K562 (cell line): ENCODE data around the gene ATG14. TPM values are rescaled to one million over a fixed set of nuclear protein-coding genes. Genes with fewer than 3 reads are reported as not detected.

Source experiments
- ATAC-seq: fragments of 200-7000 bp; cut with Tn5 transposase; 3 replicates; pipeline ENCODE4 v1.9.1; 2020; ENCODE audit warnings: moderate library complexity
- BruUV-seq: library from RNA; stranded (reverse); fragments of 400-500 nt; replicated peaks from 2 replicates; lab custom pipeline; 2021; lab: Mats Ljungman, UMichigan
- CTCF ChIA-PET: fragments of 300-600 bp; formaldehyde crosslinking; extraction: SDS; loops from one replicate; lab custom pipeline; 2021; ENCODE audit warnings: low intra/inter-chr PET ratio; lab: Yijun Ruan, JAX
- POLR2A ChIA-PET: fragments of 300-600, 350-650 bp; sonication (Branson Sonifier 250); formaldehyde crosslinking; extraction: SDS; loops from one replicate; lab custom pipeline; 2021; ENCODE audit warnings: antibody characterized with exemption, inconsistent platforms; lab: Yijun Ruan, JAX
- DNase-seq, 4 experiments: peaks; one replicate each; pipeline versions ENCODE4 v3.0.0 to v3.0.0-alpha.2; 2011 to 2018; ENCODE audit warnings: low spot score in 3 of 4, mixed read lengths in 3 of 4; ENCODE audit errors: extremely low read depth in 1 of 4
- FAIRE-seq: peaks from 2 replicates; lab custom pipeline; 2011; peaks lifted over from hg19 to GRCh38; lab: Jason Lieb, UNC
- H2AFZ ChIP-seq: 2 replicates; pipeline ENCODE4 v1.6.0; 2011; ENCODE audit warnings: low read depth, low read length, control low read depth, inconsistent platforms
- H3K27ac ChIP-seq: fragments of 200-600 bp; 3 replicates; pipeline ENCODE4 v1.8.0; 2011; ENCODE audit warnings: low read depth, mild to moderate bottlenecking, control low read depth, inconsistent platforms, low read length, moderate library complexity, mixed read lengths; ENCODE audit errors: extremely low read depth
- H3K27me3 ChIP-seq, 2 experiments: fragments of 300-600 bp in 1 of 2; 2 replicates in 1 of 2; 3 replicates in 1 of 2; pipeline versions ENCODE4 v1.6.0 to v1.8.0; 2011; ENCODE audit warnings: inconsistent platforms in 2 of 2, low read length in 2 of 2, mild to moderate bottlenecking in 1 of 2, mixed read lengths in 1 of 2, moderate library complexity in 1 of 2; ENCODE audit not compliant: control insufficient read depth in 2 of 2, insufficient read depth in 2 of 2
- H3K36me3 ChIP-seq: fragments of 300-600 bp; 3 replicates; pipeline ENCODE4 v1.8.0; 2011; ENCODE audit warnings: mild to moderate bottlenecking, low read length, inconsistent platforms; ENCODE audit not compliant: control insufficient read depth, insufficient read depth
- H3K4me1 ChIP-seq, 2 experiments: fragments of 200-600 bp in 1 of 2; replicated peaks in 1 of 2; 2 replicates in 1 of 2; 3 replicates in 1 of 2; pipeline versions ENCODE4 v1.5.1 to v1.8.0; 2011; ENCODE audit warnings: inconsistent platforms in 2 of 2, low read length in 2 of 2, mild to moderate bottlenecking in 1 of 2, mixed read lengths in 1 of 2, moderate library complexity in 1 of 2; ENCODE audit not compliant: control insufficient read depth in 2 of 2, insufficient read depth in 2 of 2
- H3K4me2 ChIP-seq: 2 replicates; pipeline ENCODE4 v1.6.1; 2011; ENCODE audit warnings: low read length, control low read depth, inconsistent platforms, mixed read lengths; ENCODE audit not compliant: insufficient read depth
- H3K4me3 ChIP-seq: fragments of 200-600 bp; sonication (generic), shearing (Covaris generic); 2 replicates; pipeline ENCODE4 v1.5.1; 2016; ENCODE audit warnings: control low read depth, inconsistent platforms
- H3K79me2 ChIP-seq: fragments of 200-600 bp; 3 replicates; pipeline ENCODE4 v1.8.0; 2011; ENCODE audit warnings: low read length, inconsistent platforms; ENCODE audit not compliant: control insufficient read depth, insufficient read depth
- H3K9ac ChIP-seq, 2 experiments: 2 replicates each; pipeline versions ENCODE4 v1.6.0 to v1.6.1; 2011; ENCODE audit warnings: low read depth in 2 of 2, low read length in 2 of 2, control low read depth in 1 of 2, inconsistent platforms in 1 of 2, mild to moderate bottlenecking in 1 of 2, mixed read lengths in 1 of 2; ENCODE audit not compliant: insufficient read depth in 1 of 2
- H3K9me1 ChIP-seq: one replicate; pipeline ENCODE4 v1.6.0; 2011; ENCODE audit warnings: inconsistent platforms, mild to moderate bottlenecking, low read length, moderate library complexity; ENCODE audit not compliant: control insufficient read depth, insufficient read depth
- H3K9me3 ChIP-seq: replicated peaks from 2 replicates; pipeline ENCODE4 v1.5.1; 2011; ENCODE audit warnings: low read depth, low read length, inconsistent platforms; ENCODE audit not compliant: control insufficient read depth, insufficient read depth
- H4K20me1 ChIP-seq: replicated peaks from 2 replicates; pipeline ENCODE4 v1.6.1; 2011; ENCODE audit warnings: low read length, inconsistent platforms, mixed read lengths; ENCODE audit not compliant: control insufficient read depth, insufficient read depth
- AFF1 ChIP-seq, 2 experiments: fragments of 450-650 bp; IDR thresholded peaks; 2 replicates each; pipeline ENCODE4 v1.6.1; 2018; ENCODE audit warnings: mild to moderate bottlenecking in 2 of 2, low read depth in 1 of 2; ENCODE audit not compliant: partially characterized antibody in 2 of 2
- ARHGAP35 ChIP-seq: fragments of 450-650 bp; IDR thresholded peaks from 2 replicates; pipeline ENCODE4 v1.6.1; 2018; ENCODE audit not compliant: partially characterized antibody
- FOXK2 ChIP-seq, 2 experiments: fragments of 450-650 bp; IDR thresholded peaks in 1 of 2; conservative IDR thresholded peaks in 1 of 2; 2 replicates each; pipeline ENCODE4 v1.6.1; 2016; ENCODE audit warnings: low read depth in 2 of 2, mild to moderate bottlenecking in 1 of 2
- L3MBTL2 ChIP-seq: fragments of 450-650 bp; IDR thresholded peaks from 2 replicates; pipeline ENCODE4 v1.6.1; 2016; ENCODE audit warnings: mild to moderate bottlenecking, moderate library complexity
- LEF1 ChIP-seq: fragments of 450-650 bp; IDR thresholded peaks from 2 replicates; pipeline ENCODE4 v1.6.1; 2016; ENCODE audit warnings: mild to moderate bottlenecking
- MAFK ChIP-seq: IDR thresholded peaks from 2 replicates; pipeline ENCODE4 v1.6.1; 2011; ENCODE audit warnings: low read length, improper control_type of control experiment
- MTA3 ChIP-seq: fragments of 450-650 bp; formaldehyde crosslinking; IDR thresholded peaks from 2 replicates; pipeline ENCODE4 v1.6.1; 2017; ENCODE audit warnings: mild to moderate bottlenecking, borderline replicate concordance
- SIX5 ChIP-seq, 2 experiments: IDR thresholded peaks; 2 replicates each; pipeline ENCODE4 v1.6.1; 2011; ENCODE audit warnings: low read length in 2 of 2, borderline replicate concordance in 1 of 2, low read depth in 1 of 2, mild to moderate bottlenecking in 1 of 2, moderate library complexity in 1 of 2; ENCODE audit not compliant: insufficient read depth in 1 of 2
- TCF7L2 ChIP-seq: fragments of 150-350 bp; IDR thresholded peaks from 2 replicates; pipeline ENCODE4 v1.6.1; 2016; ENCODE audit warnings: low read depth, mild to moderate bottlenecking, low read length, moderate library complexity
- WGBS: fragments of 100-300 bp; shearing (Covaris generic); methylation state at CpG from one replicate; pipeline ENCODE4 v1.1.6; 2016; ENCODE audit warnings: low coverage, mixed read lengths; ENCODE audit not compliant: insufficient coverage; ENCODE audit errors: missing lambda C conversion rate; 5-methylcytosine and 5-hydroxymethylcytosine counted together
- in situ Hi-C: fragments of 300-500 bp; cut with MboI; formaldehyde crosslinking; loops from 4 replicates; pipeline ENCODE4 v1.15.0; 2018; ENCODE audit warnings: inconsistent platforms, mixed read lengths
- intact Hi-C: fragments of 100-400 bp; cut with micrococcal nuclease; formaldehyde crosslinking; loops from 2 replicates; pipeline ENCODE4 v1.14.2; 2022
- polyA plus RNA-seq, 8 experiments: library from polyadenylated mRNA; depleted of rRNA in 4 of 8; stranded (reverse) in 5 of 8; unstranded in 3 of 8; fragments of >200 nt; fragmentation: Nextera tagmentation in 2 of 8; fragmentation: Illumina TruSeq in 1 of 8; extraction: Ambion mirVana in 2 of 8; extraction: Trizol in 1 of 8; gene quantifications; 2 replicates each; pipeline versions ENCODE4 v1.2.1 to v1.2.3, GENCODE V29; 2011 to 2014; ENCODE audit warnings: inconsistent platforms in 1 of 8, missing spikeins in 1 of 8
- total RNA-seq, 7 experiments: library from RNA; depleted of rRNA in 6 of 7; stranded (reverse); fragments of >200 nt in 6 of 7; fragmentation: Illumina TruSeq in 2 of 7; extraction: Trizol in 2 of 7; gene quantifications; 2 replicates each; pipeline versions ENCODE4 v1.2.1 to v1.2.3, GENCODE V29; 2011 to 2021; ENCODE audit warnings: low replicate concordance in 1 of 7

Gene ATG14
- total and polyA plus RNA-seq, 9 of the 15 experiments (the other 6 are each of a cell fraction or from before 2014, with no cell fraction given) = 0.55 to 4.2 (median 3.5) TPM

DNA sequence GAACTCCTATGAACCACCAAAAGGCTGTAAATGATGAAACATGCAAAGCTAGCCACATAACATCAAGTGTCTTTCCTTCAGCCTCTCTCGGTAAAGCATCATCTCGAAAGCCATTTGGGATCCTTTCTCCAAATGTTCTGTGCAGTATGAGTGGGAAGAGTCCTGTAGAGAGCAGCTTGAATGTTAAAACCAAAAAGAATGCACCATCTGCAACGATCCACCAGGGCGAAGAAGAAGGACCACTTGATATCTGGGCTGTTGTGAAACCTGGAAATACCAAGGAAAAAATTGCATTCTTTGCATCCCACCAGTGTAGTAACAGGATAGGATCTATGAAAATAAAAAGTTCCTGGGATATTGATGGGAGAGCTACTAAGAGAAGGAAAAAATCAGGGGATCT lies 61.2 kb downstream of the ATG14 start:
- H3K9me3 ChIP-seq = no peaks in the 10 kb centered on the region
- peaks cover 0 to 6% of the 10 kb centered on the region in 2 experiments; a peak in 2 of 5 replicates for H3K4me1 ChIP-seq
- peaks cover 43% of the 10 kb centered on the region for H3K36me3 ChIP-seq
- intact Hi-C loops = no loop called here
- H3K27ac ChIP-seq = no peak overlapping the region
- no peak for TF ChIP-seq MTA3
- no peak overlapping the region for H3K9ac ChIP-seq
- no peak overlapping the region for H3K4me3 ChIP-seq
- no peak overlapping the region for H2AFZ ChIP-seq
- no peaks in the 10 kb centered on the region for H3K27me3 ChIP-seq
- no peaks in the 10 kb centered on the region for H4K20me1 ChIP-seq
- DNase-seq (no peak), FAIRE-seq (no peak), ATAC-seq (no peak)
- ChIA-PET POLR2A (no interaction called here), CTCF (no interaction called here)
- no TSS peak for BruUV-seq
- H3K9me1 ChIP-seq = no peaks in the 10 kb centered on the region
- WGBS = 100% methylated on average over 3 of the region's 4 CpGs
- in situ Hi-C loops = no loop called here
- H3K4me2 ChIP-seq = no peak overlapping the region
- peaks cover 19% of the 10 kb centered on the region; the same call in 2 of the 3 replicates for H3K79me2 ChIP-seq

DNA sequence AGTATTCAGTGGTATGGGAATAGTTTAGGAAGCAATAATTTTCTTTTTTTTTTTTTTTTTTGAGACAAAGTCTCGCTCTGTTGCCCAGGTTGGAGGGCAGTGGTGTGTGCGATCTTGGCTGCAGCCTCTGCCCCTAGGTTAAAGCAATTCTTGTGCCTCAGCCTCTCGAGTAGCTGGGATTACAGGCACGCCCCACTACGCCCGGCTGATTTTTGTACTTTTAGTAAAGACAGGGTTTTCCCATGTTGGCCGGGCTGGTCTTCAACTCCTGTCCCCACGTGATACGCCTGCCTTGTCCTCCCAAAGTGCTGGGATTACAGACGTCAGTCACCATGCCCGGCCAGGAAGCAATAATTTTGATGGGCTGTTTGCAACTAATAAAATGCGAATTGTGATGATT lies 62.1 kb downstream of the ATG14 start:
- DNase-seq = no peak
- Histone ChIP-seq H3K4me1 (peaks cover 0 to 6% of the 10 kb centered on the region in 2 experiments; a peak in 2 of 5 replicates), H3K27ac (no peak overlapping the region), H3K27me3 (no peaks in the 10 kb centered on the region), H3K36me3 (peaks cover 40% of the 10 kb centered on the region), H3K4me2 (no peak overlapping the region), H3K79me2 (peaks cover 27% of the 10 kb centered on the region), H3K9me3 (no peaks in the 10 kb centered on the region), H3K9me1 (no peaks in the 10 kb centered on the region), H3K9ac (no peak overlapping the region), H2AFZ (no peak overlapping the region), H4K20me1 (no peaks in the 10 kb centered on the region), H3K4me3 (no peak overlapping the region)
- in situ Hi-C loops (no loop called here), intact Hi-C loops (no loop called here)
- no TSS peak for BruUV-seq
- FAIRE-seq = no peak
- ATAC-seq = no peak
- POLR2A ChIA-PET = no interaction called here
- TF ChIP-seq FOXK2 (conservative IDR thresholded peaks at IDR 0.05 in 1 of 2, IDR thresholded peaks at IDR 0.05 in 1 of 2; ENCODE audit: low read depth in 2 of 2) (no peak), ARHGAP35 (no peak), LEF1 (no peak), MAFK (no peak), L3MBTL2 (no peak), AFF1 (IDR thresholded peaks at IDR 0.05; ENCODE audit: low read depth in 1 of 2, partially characterized antibody in 2 of 2) (no peak), SIX5 (IDR thresholded peaks at IDR 0.05; ENCODE audit: borderline replicate concordance in 1 of 2, insufficient read depth in 1 of 2, low read depth in 1 of 2, low read length in 2 of 2) (no peak), TCF7L2 (no peak)
- WGBS = 98% methylated on average over 7 of the region's 12 CpGs
- CTCF ChIA-PET = interaction anchor here (0.7 kb wide), 1 partner anchor 79 kb away, joined by 3 read pairs; no protein-coding TSS in a partner anchor
